Tibial nerve (tissue), 4 donors: Measurements from ENCODE around the gene TFG. TPM values are rescaled to one million over a fixed set of nuclear protein-coding genes. Genes with fewer than 3 reads are reported as not detected.

Experiments used
- DNase-seq, 2 donors: peaks; one replicate each; pipeline ENCODE4 v3.0.0-alpha.2; 2019; ENCODE audit warnings: low spot score in 2 of 2
- H3K27ac ChIP-seq, 4 donors: fragments of 200-600 bp; sonication (generic) in 3 of 4; one replicate each; pipeline ENCODE4 v1.5.1; 2017 to 2019; ENCODE audit warnings: mild to moderate bottlenecking in 1 of 4
- H3K27me3 ChIP-seq, 2 donors: fragments of 200-600 bp; sonication (generic) in 1 of 2; one replicate each; pipeline versions ENCODE4 v1.5.1 to v1.6.0; 2017 to 2019
- H3K36me3 ChIP-seq, 3 donors: fragments of 200-600 bp; sonication (generic); one replicate each; pipeline ENCODE4 v1.5.1; 2018 to 2019
- H3K4me1 ChIP-seq, 4 donors: fragments of 200-600 bp; sonication (generic) in 3 of 4; one replicate each; pipeline ENCODE4 v1.5.1; 2017 to 2019
- H3K4me3 ChIP-seq, 4 donors: fragments of 200-600 bp; sonication (generic) in 3 of 4; one replicate each; pipeline ENCODE4 v1.5.1; 2017 to 2019; ENCODE audit warnings: mild to moderate bottlenecking in 1 of 4, moderate library complexity in 1 of 4
- H3K9me3 ChIP-seq, 4 donors: fragments of 200-600 bp; sonication (generic) in 3 of 4; one replicate each; pipeline ENCODE4 v1.5.1; 2017 to 2019
- CTCF ChIP-seq, 5 experiments: fragments of 200-600 bp in 3 of 5; fragments of 450-650 bp in 2 of 5; sonication (generic) in 3 of 5; IDR thresholded peaks; one replicate each; pipeline ENCODE4 v1.5.1; 2016 to 2019; ENCODE audit warnings: antibody characterized with exemption in 5 of 5, mild to moderate bottlenecking in 3 of 5, moderate library complexity in 2 of 5
- EP300 ChIP-seq, 2 donors: sonication (generic); formaldehyde crosslinking; IDR thresholded peaks; one replicate each; pipeline ENCODE4 v1.6.1; 2017; ENCODE audit warnings: antibody characterized with exemption in 2 of 2, mild to moderate bottlenecking in 1 of 2
- POLR2A ChIP-seq, 2 donors: fragments of 450-650 bp; IDR thresholded peaks; one replicate each; pipeline ENCODE4 v1.6.1; 2017; ENCODE audit warnings: antibody characterized with exemption in 2 of 2, mild to moderate bottlenecking in 2 of 2, moderate library complexity in 2 of 2
- WGBS, 2 donors: methylation state at CpG; one replicate each; pipeline ENCODE4 v1.1.5; 2018; 5-methylcytosine and 5-hydroxymethylcytosine counted together
- total RNA-seq, 4 donors: library from RNA; depleted of rRNA; stranded (reverse); fragments of >200 nt; gene quantifications; one replicate each; pipeline ENCODE4 v1.1.0, GENCODE V29; 2016

TFG gene
- total RNA-seq, 4 donors from 2014 or later = 50.8 to 80.8 (median 62.8) TPM

DNA sequence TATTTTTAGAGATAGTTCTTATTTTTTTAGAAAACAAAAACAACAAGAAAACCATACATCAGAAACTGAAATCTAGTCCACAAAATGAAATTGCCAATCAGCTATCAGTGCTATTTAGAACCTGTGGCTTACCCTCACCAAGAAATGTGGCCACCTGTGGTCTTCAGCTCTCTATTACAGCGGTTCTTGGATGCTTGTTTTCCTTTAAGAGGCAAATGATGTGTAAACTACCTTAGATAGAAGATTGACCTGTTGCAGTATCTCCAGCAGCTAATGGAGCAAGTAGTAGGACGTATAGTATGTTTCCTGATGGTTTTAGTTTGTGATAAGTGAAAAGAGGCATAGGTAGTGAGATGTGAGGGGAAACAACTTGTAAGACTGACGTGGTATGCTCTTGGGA lies 21.2 kb downstream of the TFG start:
- H3K36me3 ChIP-seq = peaks cover 0 to 38% (median 0%) of the 10 kb centered on the region in 3 donors

GRCh38 chr3:100732435-100732834 lies 23.1 kb downstream of the TFG start:
- WGBS, 2 donors = 88 to 92% methylated on average over 3 of the region's 3 CpGs
- Histone ChIP-seq H3K27me3 (no peaks in the 10 kb centered on the region), H3K4me3 (no peak overlapping the region), H3K36me3 (peaks cover 0 to 46% (median 0%) of the 10 kb centered on the region in 3 donors), H3K9me3 (no peaks in the 10 kb centered on the region), H3K27ac (no peak overlapping the region), H3K4me1 (peaks cover 0 to 9% (median 0%) of the 10 kb centered on the region in 4 donors)
- no peak for DNase-seq
- TF ChIP-seq POLR2A (IDR thresholded peaks at IDR 0.05) (no peak), EP300 (IDR thresholded peaks at IDR 0.05) (no peak), CTCF (IDR thresholded peaks at IDR 0.05) (no peak)

More for the DNA sequence above, 21.2 kb downstream of the TFG start:
- TF ChIP-seq EP300 (IDR thresholded peaks at IDR 0.05) = no peak
- TF ChIP-seq POLR2A (IDR thresholded peaks at IDR 0.05) = no peak
- TF ChIP-seq CTCF (IDR thresholded peaks at IDR 0.05) = no peak
- Histone ChIP-seq H3K4me1 (peaks cover 0 to 22% (median 0%) of the 10 kb centered on the region in 4 donors), H3K27me3 (no peaks in the 10 kb centered on the region), H3K4me3 (no peak overlapping the region), H3K27ac (no peak overlapping the region), H3K9me3 (no peaks in the 10 kb centered on the region)
- DNase-seq = no peak
- WGBS, 2 donors = 82 to 84% methylated on average over 3 of the region's 3 CpGs

DNA sequence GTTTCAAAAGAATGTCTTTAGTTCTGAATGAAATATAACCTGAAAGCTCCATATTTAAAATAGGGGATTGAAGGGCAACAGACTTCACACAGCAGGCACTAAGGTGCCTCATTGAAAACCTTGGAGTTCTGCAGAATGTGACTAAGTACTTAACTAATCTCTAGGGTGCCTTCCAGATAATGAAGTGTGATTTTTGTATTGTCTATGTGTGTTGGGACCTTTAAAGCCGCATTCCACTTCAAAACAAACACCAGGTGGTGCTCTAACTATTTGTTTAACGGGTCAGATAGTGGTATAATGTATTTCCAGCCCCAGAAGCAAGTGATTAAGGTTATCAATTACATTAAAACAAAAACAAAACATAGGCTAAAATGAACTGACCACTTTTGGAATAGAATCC lies 28.0 kb downstream of the TFG start:
- DNase-seq = no peak
- Histone ChIP-seq H3K36me3 (peaks cover 0 to 76% (median 3%) of the 10 kb centered on the region in 3 donors), H3K4me1 (peaks cover 0 to 7% (median 0%) of the 10 kb centered on the region in 4 donors), H3K9me3 (no peaks in the 10 kb centered on the region), H3K27ac (no peak overlapping the region), H3K27me3 (no peaks in the 10 kb centered on the region), H3K4me3 (no peak overlapping the region)
- whole genome bisulfite sequencing, 2 donors = 40 to 42% methylated on average over 2 of the region's 2 CpGs
- TF ChIP-seq POLR2A (IDR thresholded peaks at IDR 0.05) (no peak), EP300 (IDR thresholded peaks at IDR 0.05) (no peak), CTCF (IDR thresholded peaks at IDR 0.05) (peak in 3 of 5 experiments; percentile 11 to 48 (median 26))

DNA sequence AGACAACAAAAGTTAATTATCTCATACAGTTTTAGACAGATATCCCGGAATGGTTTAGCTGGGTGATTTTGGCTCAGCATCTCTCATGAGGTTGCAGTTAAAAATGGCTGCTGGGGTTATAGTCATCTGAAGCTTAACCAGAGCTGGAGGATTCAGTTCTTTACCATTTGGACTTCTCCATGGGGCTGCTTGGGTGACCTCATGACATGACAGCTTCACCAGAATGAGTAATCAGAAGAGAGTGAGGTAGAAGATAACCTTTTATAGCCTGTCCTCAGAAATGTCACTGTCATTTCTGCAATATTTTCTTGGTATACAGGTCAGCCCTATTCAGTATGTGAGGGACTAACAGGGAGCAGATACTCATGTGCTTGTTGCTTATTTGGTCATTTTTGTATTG lies 30.9 kb downstream of the TFG start:
- H3K27me3 ChIP-seq = no peaks in the 10 kb centered on the region
- 87 to 88% methylated on average over 1 of the region's 1 CpG for WGBS, 2 donors
- no peak for DNase-seq
- no peaks in the 10 kb centered on the region for H3K9me3 ChIP-seq
- no peak for TF ChIP-seq POLR2A (IDR thresholded peaks at IDR 0.05)
- TF ChIP-seq EP300 (IDR thresholded peaks at IDR 0.05) = no peak
- no peak for TF ChIP-seq CTCF (IDR thresholded peaks at IDR 0.05)
- H3K36me3 ChIP-seq = peaks cover 0 to 75% (median 3%) of the 10 kb centered on the region in 3 donors
- no peak overlapping the region for H3K4me3 ChIP-seq
- H3K4me1 ChIP-seq = no peaks in the 10 kb centered on the region
- H3K27ac ChIP-seq = no peak overlapping the region

- no peak for TF ChIP-seq CTCF (IDR thresholded peaks at IDR 0.05)
- TF ChIP-seq EP300 (IDR thresholded peaks at IDR 0.05) = no peak
- no peak for TF ChIP-seq POLR2A (IDR thresholded peaks at IDR 0.05)
- H3K36me3 ChIP-seq = peaks cover 0 to 78% (median 3%) of the 10 kb centered on the region in 3 donors
- 76 to 88% methylated on average over 3 of the region's 3 CpGs for WGBS, 2 donors
Observed at GRCh38 chr3:100743535-100743934, 34.2 kb downstream of the TFG start.

More at GRCh38 chr3:100743535-100743934, 34.2 kb downstream of the TFG start:
- no peak for DNase-seq
- Histone ChIP-seq H3K27me3 (no peaks in the 10 kb centered on the region), H3K9me3 (no peaks in the 10 kb centered on the region), H3K4me1 (no peaks in the 10 kb centered on the region), H3K4me3 (no peak overlapping the region), H3K27ac (no peak overlapping the region)
